ENCODE data around the gene PRDM16.

PRDM16 gene

DNA sequence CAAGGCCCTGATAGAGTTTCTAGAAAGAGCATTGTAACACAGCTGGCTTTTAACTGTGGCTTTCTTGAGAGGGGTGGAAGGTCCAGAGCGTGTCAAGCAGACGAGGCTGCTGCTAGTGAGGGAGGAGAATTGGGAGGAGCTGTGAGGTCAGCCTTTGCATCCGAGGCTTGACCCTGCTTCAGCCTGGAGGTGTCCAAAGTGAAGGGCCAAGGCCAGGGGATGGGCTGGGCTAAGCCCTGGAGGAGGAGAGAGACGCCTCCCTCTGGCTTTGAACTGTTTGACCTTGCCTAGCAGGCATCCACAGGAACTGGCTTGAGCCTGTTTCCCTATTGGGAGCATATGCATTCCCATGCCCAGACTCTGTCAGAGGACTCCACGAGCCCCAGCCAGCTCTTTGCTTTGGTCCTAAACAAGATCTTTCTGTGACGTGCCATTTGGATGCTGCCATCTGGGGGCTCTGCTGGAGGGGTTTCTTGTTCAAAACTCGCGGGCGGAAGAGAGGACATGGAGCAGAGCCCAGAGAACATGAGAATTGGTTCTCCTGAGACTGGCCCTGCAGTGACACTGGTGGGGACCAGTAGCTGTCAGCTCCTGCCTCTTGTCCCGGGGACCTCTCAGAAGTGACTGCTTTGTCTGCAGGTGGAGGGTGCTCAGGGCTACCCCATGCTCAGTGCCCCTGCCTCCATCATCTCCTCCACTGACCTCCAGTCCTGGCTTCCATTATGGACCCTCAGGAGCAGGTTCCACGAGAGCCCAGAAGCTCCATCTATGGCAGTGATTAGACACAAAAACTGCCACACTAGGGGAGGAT lies 42.2 kb upstream of the PRDM16 start:
- H3K27ac ChIP-seq (ENCODE audit: low read depth, low read length) = no peak overlapping the region
- no peaks in the 10 kb centered on the region; the same call in 1 of the 2 replicates for H3K9me3 ChIP-seq (ENCODE audit: control insufficient read depth, insufficient read depth, low read length)
- no peaks in the 10 kb centered on the region; the same call in 1 of the 2 replicates for H3K27me3 ChIP-seq (ENCODE audit: control insufficient read depth, insufficient read depth, low read length)
- no peaks in the 10 kb centered on the region for H3K36me3 ChIP-seq (ENCODE audit: control insufficient read depth, insufficient read depth, low read length)
- no peaks in the 10 kb centered on the region for H3K4me1 ChIP-seq (ENCODE audit: control insufficient read depth, insufficient read depth, low read length)
- no peak overlapping the region for H3K9ac ChIP-seq (ENCODE audit: low read depth, low read length)
- H3K4me3 ChIP-seq (ENCODE audit: low read depth, low read length) = no peak overlapping the region

- no peak overlapping the region for H3K27ac ChIP-seq (ENCODE audit: low read depth, low read length)
- no peaks in the 10 kb centered on the region; the same call in 1 of the 2 replicates for H3K27me3 ChIP-seq (ENCODE audit: control insufficient read depth, insufficient read depth, low read length)
- no peaks in the 10 kb centered on the region for H3K4me1 ChIP-seq (ENCODE audit: control insufficient read depth, insufficient read depth, low read length)
These were observed 41.2 kb upstream of the PRDM16 start for GRCh38 chr1:3027611-3028371.

DNA sequence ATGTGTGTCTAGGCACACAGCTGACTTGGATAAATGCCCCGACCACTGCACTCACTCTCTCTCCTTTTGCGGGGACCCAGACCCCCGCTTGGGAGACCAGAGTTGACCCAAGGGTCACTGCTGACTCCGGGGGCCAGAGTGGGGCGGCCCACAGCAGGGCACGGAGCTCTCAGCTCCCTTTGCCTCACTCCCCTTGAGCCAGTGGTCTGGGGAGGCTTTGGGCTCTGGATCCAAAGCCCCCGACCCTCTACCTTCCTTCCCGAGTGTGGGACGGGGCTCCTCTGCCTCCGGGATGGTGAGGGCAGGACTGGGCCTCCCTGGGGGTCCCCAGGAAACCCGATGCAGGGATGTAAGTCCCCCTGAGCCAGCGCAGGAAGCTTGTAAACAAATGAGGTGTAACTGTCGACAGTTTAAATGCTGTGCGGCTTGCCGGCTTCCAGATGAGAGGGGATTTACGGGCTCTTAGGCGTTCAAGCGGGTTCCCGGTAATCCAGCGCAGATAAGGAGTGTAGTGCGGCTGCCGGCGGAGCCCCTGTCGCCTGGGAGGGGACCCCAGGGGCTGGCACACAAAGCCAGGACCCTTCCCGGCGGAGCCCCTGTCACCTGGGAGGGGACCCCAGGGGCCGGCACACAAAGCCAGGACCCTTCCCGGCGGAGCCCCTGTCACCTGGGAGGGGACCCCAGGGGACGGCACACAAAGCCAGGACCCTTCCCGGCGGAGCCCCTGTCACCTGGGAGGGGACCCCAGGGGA lies 40.3 kb upstream of the PRDM16 start:
- Histone ChIP-seq H3K27me3 (ENCODE audit: control insufficient read depth, insufficient read depth, low read length) (no peaks in the 10 kb centered on the region), H3K4me1 (ENCODE audit: control insufficient read depth, insufficient read depth, low read length) (no peaks in the 10 kb centered on the region), H3K9ac (ENCODE audit: low read depth, low read length) (no peak overlapping the region), H3K36me3 (ENCODE audit: control insufficient read depth, insufficient read depth, low read length) (no peaks in the 10 kb centered on the region), H3K9me3 (ENCODE audit: control insufficient read depth, insufficient read depth, low read length) (no peaks in the 10 kb centered on the region; the same call in 1 of the 2 replicates), H3K4me3 (ENCODE audit: low read depth, low read length) (no peak overlapping the region), H3K27ac (ENCODE audit: low read depth, low read length) (no peak overlapping the region)

More at GRCh38 chr1:3027611-3028371, 41.2 kb upstream of the PRDM16 start:
- Histone ChIP-seq H3K36me3 (ENCODE audit: control insufficient read depth, insufficient read depth, low read length) (no peaks in the 10 kb centered on the region), H3K9me3 (ENCODE audit: control insufficient read depth, insufficient read depth, low read length) (no peaks in the 10 kb centered on the region; the same call in 1 of the 2 replicates), H3K9ac (ENCODE audit: low read depth, low read length) (no peak overlapping the region), H3K4me3 (ENCODE audit: low read depth, low read length) (no peak overlapping the region)

GRCh38 chr1:3029481-3029961 lies 39.5 kb upstream of the PRDM16 start:
- Histone ChIP-seq H3K27ac (ENCODE audit: low read depth, low read length) (no peak overlapping the region), H3K4me3 (ENCODE audit: low read depth, low read length) (no peak overlapping the region), H3K4me1 (ENCODE audit: control insufficient read depth, insufficient read depth, low read length) (no peaks in the 10 kb centered on the region), H3K27me3 (ENCODE audit: control insufficient read depth, insufficient read depth, low read length) (no peaks in the 10 kb centered on the region), H3K9ac (ENCODE audit: low read depth, low read length) (no peak overlapping the region), H3K9me3 (ENCODE audit: control insufficient read depth, insufficient read depth, low read length) (no peaks in the 10 kb centered on the region; the same call in 1 of the 2 replicates), H3K36me3 (ENCODE audit: control insufficient read depth, insufficient read depth, low read length) (no peaks in the 10 kb centered on the region)

DNA sequence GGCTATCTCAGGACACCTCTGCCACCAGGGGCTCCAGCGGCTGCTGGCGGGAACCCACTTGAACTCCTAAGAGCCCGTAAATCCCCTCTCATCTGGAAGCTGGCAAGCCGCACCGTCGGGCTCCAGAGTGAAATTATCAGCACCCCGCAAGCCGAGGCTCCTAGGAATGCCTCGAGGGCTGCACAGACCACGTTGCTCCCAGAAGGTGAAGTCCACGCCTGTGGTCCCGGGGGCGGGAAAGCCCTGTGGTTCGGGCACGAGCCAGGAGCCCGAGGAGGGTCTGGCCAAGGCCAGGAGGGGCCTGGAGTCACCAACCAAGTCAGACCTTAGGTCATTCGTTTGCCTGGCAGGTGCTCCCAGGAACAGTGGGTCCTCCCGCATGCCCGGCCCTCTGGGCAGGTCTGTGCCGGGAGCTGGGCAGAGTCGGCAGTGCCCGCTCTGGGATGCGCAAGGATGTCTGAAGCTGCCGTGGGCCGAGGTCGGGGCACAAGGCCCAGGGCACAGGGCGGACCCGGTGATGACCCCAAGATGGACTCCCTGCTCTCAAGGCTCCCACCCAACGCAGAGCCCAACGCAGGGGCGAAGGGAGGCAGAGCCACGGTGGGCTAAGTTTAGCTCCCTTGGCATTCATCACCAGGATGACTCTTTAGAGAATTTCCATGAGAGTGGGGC lies 38.9 kb upstream of the PRDM16 start:
- Histone ChIP-seq H3K4me1 (ENCODE audit: control insufficient read depth, insufficient read depth, low read length) (no peaks in the 10 kb centered on the region), H3K27ac (ENCODE audit: low read depth, low read length) (no peak overlapping the region), H3K27me3 (ENCODE audit: control insufficient read depth, insufficient read depth, low read length) (no peaks in the 10 kb centered on the region), H3K4me3 (ENCODE audit: low read depth, low read length) (no peak overlapping the region), H3K9ac (ENCODE audit: low read depth, low read length) (no peak overlapping the region), H3K36me3 (ENCODE audit: control insufficient read depth, insufficient read depth, low read length) (no peaks in the 10 kb centered on the region), H3K9me3 (ENCODE audit: control insufficient read depth, insufficient read depth, low read length) (no peaks in the 10 kb centered on the region; the same call in 1 of the 2 replicates)

DNA sequence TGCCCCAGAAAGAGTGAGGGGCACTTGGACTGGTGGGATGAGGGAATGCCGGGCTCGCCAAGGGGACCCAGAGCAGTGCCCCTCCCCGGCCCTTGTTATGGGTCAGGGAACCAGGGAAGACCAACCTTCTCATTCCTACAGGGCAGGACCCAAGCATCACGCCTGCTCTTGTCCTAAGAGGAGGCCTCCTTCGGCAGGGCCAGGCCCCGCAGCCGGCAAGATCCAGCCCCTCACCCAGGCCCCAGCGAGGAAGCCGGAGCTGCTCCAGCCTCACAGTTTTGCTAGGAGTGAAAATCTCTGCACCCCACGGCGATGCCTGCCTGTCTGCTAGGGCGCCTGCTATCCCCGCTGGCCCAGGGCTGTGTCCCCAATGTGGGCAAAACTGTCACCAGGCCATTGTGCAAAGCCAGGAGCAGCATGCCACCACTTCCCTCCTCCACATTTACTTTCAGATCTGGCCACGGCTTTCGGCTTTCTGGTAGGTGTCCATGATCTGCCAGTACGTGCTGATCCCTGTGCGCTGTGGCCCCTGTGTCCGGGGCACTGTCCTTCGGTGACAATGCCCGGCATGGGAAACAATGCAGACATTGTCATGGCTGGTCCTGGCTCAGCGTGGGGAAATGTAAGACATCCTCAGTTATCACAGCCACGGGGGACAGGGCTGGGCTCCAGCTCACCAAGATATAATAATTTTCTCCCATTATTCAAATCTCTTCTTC lies 38.2 kb upstream of the PRDM16 start:
- Histone ChIP-seq H3K36me3 (ENCODE audit: control insufficient read depth, insufficient read depth, low read length) (no peaks in the 10 kb centered on the region), H3K9me3 (ENCODE audit: control insufficient read depth, insufficient read depth, low read length) (no peaks in the 10 kb centered on the region; the same call in 1 of the 2 replicates), H3K4me3 (ENCODE audit: low read depth, low read length) (no peak overlapping the region), H3K27me3 (ENCODE audit: control insufficient read depth, insufficient read depth, low read length) (no peaks in the 10 kb centered on the region), H3K9ac (ENCODE audit: low read depth, low read length) (no peak overlapping the region), H3K27ac (ENCODE audit: low read depth, low read length) (no peak overlapping the region), H3K4me1 (ENCODE audit: control insufficient read depth, insufficient read depth, low read length) (no peaks in the 10 kb centered on the region)

GRCh38 chr1:3031401-3032221 lies 37.4 kb upstream of the PRDM16 start:
- Histone ChIP-seq H3K27ac (ENCODE audit: low read depth, low read length) (no peak overlapping the region), H3K9me3 (ENCODE audit: control insufficient read depth, insufficient read depth, low read length) (no peaks in the 10 kb centered on the region; the same call in 1 of the 2 replicates), H3K4me1 (ENCODE audit: control insufficient read depth, insufficient read depth, low read length) (no peaks in the 10 kb centered on the region), H3K9ac (ENCODE audit: low read depth, low read length) (no peak overlapping the region), H3K36me3 (ENCODE audit: control insufficient read depth, insufficient read depth, low read length) (no peaks in the 10 kb centered on the region), H3K4me3 (ENCODE audit: low read depth, low read length) (no peak overlapping the region), H3K27me3 (ENCODE audit: control insufficient read depth, insufficient read depth, low read length) (no peaks in the 10 kb centered on the region)

DNA sequence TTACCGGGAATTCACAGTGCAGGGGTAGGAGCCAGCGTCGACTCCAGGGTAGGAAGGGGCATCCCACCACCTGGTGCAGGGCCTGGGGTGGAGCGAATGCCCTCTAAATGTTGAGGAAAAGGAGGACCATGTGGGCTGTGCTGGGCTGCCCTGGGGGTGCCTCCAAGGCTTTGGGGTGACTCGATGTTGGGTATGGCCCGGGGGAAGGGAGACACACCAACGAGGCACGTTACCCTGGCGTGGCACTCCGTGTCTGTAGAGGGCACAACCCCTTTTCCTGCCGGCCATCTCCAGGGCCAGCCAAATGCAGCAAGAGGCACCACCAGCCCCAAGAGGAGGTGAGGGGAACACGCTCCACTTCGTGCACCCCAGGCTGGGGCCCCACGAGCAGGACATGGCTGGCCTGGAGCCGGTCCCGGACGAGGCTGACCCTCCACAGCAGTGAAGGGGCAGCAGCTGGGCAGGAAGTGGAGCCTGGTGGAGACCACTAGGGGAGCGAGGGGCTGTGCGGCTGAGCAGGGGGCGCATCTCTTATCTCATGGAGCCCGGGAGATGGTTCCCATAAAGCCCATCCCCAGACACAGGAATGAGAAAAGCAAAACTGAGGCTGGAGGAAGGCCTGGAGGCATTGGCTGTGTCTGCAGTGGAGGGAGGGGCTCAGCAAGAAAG lies 36.5 kb upstream of the PRDM16 start:
- no peaks in the 10 kb centered on the region for H3K9me3 ChIP-seq (ENCODE audit: control insufficient read depth, insufficient read depth, low read length)
- H3K9ac ChIP-seq (ENCODE audit: low read depth, low read length) = no peak overlapping the region
- H3K4me3 ChIP-seq (ENCODE audit: low read depth, low read length) = no peak overlapping the region

More for the DNA sequence above, 36.5 kb upstream of the PRDM16 start:
- Histone ChIP-seq H3K27ac (ENCODE audit: low read depth, low read length) (no peak overlapping the region), H3K36me3 (ENCODE audit: control insufficient read depth, insufficient read depth, low read length) (no peaks in the 10 kb centered on the region), H3K4me1 (ENCODE audit: control insufficient read depth, insufficient read depth, low read length) (no peaks in the 10 kb centered on the region), H3K27me3 (ENCODE audit: control insufficient read depth, insufficient read depth, low read length) (no peaks in the 10 kb centered on the region)
